Panc1 (cell line): Measurements from ENCODE around the gene UBTF. TPM values are rescaled to one million over a fixed set of nuclear protein-coding genes. Genes with fewer than 3 reads are reported as not detected.

Source experiments
- ATAC-seq: fragments of 200-7000 bp; cut with Tn5 transposase; 2 replicates; pipeline ENCODE4 v1.9.1; 2020; ENCODE audit warnings: mild to moderate bottlenecking, moderate library complexity
- BruUV-seq: library from RNA; stranded (reverse); fragments of 400-500 nt; replicated peaks from 2 replicates; lab custom pipeline; 2021; lab: Mats Ljungman, UMichigan
- CTCF ChIA-PET: fragments of 300-600 bp; sonication (Branson Sonifier 250); formaldehyde crosslinking; loops from one replicate; lab custom pipeline; 2022; ENCODE audit warnings: antibody characterized with exemption; lab: Charles Lee
- POLR2A ChIA-PET: fragments of 300-600 bp; sonication (Branson Sonifier 250); formaldehyde crosslinking; loops from one replicate; lab custom pipeline; 2022; ENCODE audit warnings: antibody characterized with exemption; lab: Charles Lee
- DNase-seq: peaks from one replicate; pipeline ENCODE4 v3.0.0-alpha.2; 2010; ENCODE audit warnings: low read depth, low spot score
- H3K27ac ChIP-seq: 2 replicates; pipeline ENCODE4 v1.5.1; 2011; ENCODE audit warnings: mild to moderate bottlenecking, low read length, inconsistent platforms
- H3K27me3 ChIP-seq: fragments of 200-500 bp; sonication (Bioruptor generic); 2 replicates; pipeline ENCODE4 v1.6.0; 2014; ENCODE audit warnings: low read length, inconsistent platforms; ENCODE audit not compliant: control insufficient read depth, insufficient read depth
- H3K36me3 ChIP-seq: fragments of 200-500 bp; sonication (Bioruptor generic); 2 replicates; pipeline ENCODE4 v1.5.1; 2014; ENCODE audit warnings: inconsistent platforms, mild to moderate bottlenecking, low read length, moderate library complexity; ENCODE audit not compliant: control insufficient read depth, insufficient read depth
- H3K4me1 ChIP-seq: 2 replicates; pipeline ENCODE4 v1.5.1; 2011; ENCODE audit warnings: inconsistent platforms, mild to moderate bottlenecking, low read length, moderate library complexity; ENCODE audit not compliant: control insufficient read depth, insufficient read depth
- H3K4me3 ChIP-seq, 2 experiments: 2 replicates each; pipeline ENCODE4 v1.5.1; 2011 to 2012; ENCODE audit warnings: low read depth in 2 of 2, low read length in 2 of 2, mild to moderate bottlenecking in 2 of 2, inconsistent platforms in 1 of 2, moderate library complexity in 1 of 2
- H3K9me3 ChIP-seq: fragments of 200-500 bp; sonication (Bioruptor generic); 2 replicates; pipeline ENCODE4 v1.5.1; 2014; ENCODE audit warnings: low read depth, mild to moderate bottlenecking, inconsistent platforms, low read length, moderate library complexity; ENCODE audit not compliant: control insufficient read depth, insufficient read depth
- POLR2AphosphoS5 ChIP-seq: IDR thresholded peaks from 2 replicates; pipeline ENCODE4 v1.6.1; 2012; ENCODE audit warnings: mild to moderate bottlenecking, low read depth, low read length, moderate library complexity
- SIN3A ChIP-seq: IDR thresholded peaks from 2 replicates; pipeline ENCODE4 v1.6.1; 2012; ENCODE audit warnings: low read depth, mild to moderate bottlenecking, low read length, moderate library complexity, borderline replicate concordance; ENCODE audit not compliant: insufficient read depth
- TCF7L2 ChIP-seq: IDR thresholded peaks from 2 replicates; pipeline ENCODE4 v1.6.1; 2011; ENCODE audit warnings: mild to moderate bottlenecking, low read depth, low read length, inconsistent platforms
- in situ Hi-C: cut with HindIII; loops from 2 replicates; pipeline ENCODE4 v1.10.0; 2016; ENCODE audit warnings: low sequenced_read_pairs, low pct_unique_long_range_greater_than_20kb
- intact Hi-C: fragments of 100-400 bp; cut with micrococcal nuclease; formaldehyde crosslinking; loops from one replicate; pipeline ENCODE4 v1.10.0; 2022; ENCODE audit not compliant: unreplicated experiment
- total RNA-seq: library from RNA; stranded (reverse); gene quantifications from one replicate; pipeline ENCODE4 v1.2.1, GENCODE V29; 2021; ENCODE audit not compliant: unreplicated experiment
- TF ChIP-seq, protein P1 (sequence below): fragments of 450-650 bp; IDR thresholded peaks from 2 replicates; pipeline ENCODE4 v1.5.1; 2017; ENCODE audit warnings: mild to moderate bottlenecking
- TF ChIP-seq, protein P2 (sequence below), 2 experiments: IDR thresholded peaks; 2 replicates each; pipeline ENCODE4 v1.6.1; 2011 to 2012; ENCODE audit warnings: low read depth in 2 of 2, control low read depth in 1 of 2, low read length in 1 of 2, mild to moderate bottlenecking in 1 of 2, moderate library complexity in 1 of 2; ENCODE audit not compliant: insufficient read depth in 1 of 2

The UBTF gene
- total RNA-seq, 1 experiment from 2014 or later: 116 TPM

DNA sequence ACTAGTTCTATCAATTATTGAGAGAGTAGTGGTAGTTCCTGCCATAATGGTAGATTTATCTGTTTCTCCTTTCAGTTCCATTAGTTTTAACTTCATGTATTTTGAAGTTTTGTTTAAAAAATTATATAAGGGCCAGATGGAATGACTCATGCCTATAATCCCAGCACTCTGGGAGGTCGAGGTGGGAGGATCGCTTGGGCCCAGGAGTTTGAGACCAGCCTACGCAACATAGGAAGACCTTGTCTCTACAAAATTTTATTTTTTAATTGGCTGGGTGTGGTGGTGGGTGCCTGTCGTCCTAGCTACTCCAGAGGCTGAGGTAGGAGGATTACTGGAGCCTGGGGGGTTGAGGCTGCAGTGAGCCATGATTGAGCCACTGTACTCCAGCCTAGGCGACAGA lies 14.1 kb upstream of the UBTF start:
- ChIA-PET POLR2A (no interaction called here), CTCF (no interaction called here)
- TF ChIP-seq POLR2AphosphoS5: no peak
- TF ChIP-seq, protein P1, sequence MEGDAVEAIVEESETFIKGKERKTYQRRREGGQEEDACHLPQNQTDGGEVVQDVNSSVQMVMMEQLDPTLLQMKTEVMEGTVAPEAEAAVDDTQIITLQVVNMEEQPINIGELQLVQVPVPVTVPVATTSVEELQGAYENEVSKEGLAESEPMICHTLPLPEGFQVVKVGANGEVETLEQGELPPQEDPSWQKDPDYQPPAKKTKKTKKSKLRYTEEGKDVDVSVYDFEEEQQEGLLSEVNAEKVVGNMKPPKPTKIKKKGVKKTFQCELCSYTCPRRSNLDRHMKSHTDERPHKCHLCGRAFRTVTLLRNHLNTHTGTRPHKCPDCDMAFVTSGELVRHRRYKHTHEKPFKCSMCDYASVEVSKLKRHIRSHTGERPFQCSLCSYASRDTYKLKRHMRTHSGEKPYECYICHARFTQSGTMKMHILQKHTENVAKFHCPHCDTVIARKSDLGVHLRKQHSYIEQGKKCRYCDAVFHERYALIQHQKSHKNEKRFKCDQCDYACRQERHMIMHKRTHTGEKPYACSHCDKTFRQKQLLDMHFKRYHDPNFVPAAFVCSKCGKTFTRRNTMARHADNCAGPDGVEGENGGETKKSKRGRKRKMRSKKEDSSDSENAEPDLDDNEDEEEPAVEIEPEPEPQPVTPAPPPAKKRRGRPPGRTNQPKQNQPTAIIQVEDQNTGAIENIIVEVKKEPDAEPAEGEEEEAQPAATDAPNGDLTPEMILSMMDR: no peak
- no peak for TF ChIP-seq SIN3A
- TF ChIP-seq TCF7L2: no peak
- H3K9me3 ChIP-seq: no peaks in the 10 kb centered on the region
- DNase-seq (no peak), ATAC-seq (no peak)
- no peaks in the 10 kb centered on the region for H3K36me3 ChIP-seq
- BruUV-seq: no TSS peak
- no peak overlapping the region for H3K4me3 ChIP-seq
- no peaks in the 10 kb centered on the region for H3K27me3 ChIP-seq
- no peaks in the 10 kb centered on the region for H3K4me1 ChIP-seq
- intact Hi-C loops (no loop called here), in situ Hi-C loops (no loop called here)
- no peak overlapping the region for H3K27ac ChIP-seq

DNA sequence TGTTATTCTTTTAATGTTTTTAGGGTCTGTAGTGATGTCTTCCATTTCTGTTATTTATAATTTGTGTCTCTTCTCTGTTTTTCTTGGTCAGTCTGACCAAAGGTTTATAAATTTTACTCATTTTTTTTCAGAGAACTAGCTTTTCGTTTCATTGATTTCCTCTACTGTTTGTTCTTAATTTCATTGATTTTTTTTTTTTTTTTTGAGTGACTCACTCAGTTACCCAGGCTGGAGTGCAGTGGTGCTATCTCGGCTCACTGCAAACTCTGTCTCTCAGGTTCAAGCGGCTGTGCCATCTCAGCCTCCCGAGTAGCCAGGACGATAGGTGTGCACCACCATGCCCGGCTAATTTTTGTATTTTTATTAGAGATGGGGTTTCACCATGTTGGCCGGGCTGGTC lies 12.6 kb upstream of the UBTF start:
- H3K4me3 ChIP-seq: no peak overlapping the region
- TF ChIP-seq POLR2AphosphoS5 (no peak), SIN3A (no peak), TCF7L2 (no peak)
- TF ChIP-seq, protein P2, sequence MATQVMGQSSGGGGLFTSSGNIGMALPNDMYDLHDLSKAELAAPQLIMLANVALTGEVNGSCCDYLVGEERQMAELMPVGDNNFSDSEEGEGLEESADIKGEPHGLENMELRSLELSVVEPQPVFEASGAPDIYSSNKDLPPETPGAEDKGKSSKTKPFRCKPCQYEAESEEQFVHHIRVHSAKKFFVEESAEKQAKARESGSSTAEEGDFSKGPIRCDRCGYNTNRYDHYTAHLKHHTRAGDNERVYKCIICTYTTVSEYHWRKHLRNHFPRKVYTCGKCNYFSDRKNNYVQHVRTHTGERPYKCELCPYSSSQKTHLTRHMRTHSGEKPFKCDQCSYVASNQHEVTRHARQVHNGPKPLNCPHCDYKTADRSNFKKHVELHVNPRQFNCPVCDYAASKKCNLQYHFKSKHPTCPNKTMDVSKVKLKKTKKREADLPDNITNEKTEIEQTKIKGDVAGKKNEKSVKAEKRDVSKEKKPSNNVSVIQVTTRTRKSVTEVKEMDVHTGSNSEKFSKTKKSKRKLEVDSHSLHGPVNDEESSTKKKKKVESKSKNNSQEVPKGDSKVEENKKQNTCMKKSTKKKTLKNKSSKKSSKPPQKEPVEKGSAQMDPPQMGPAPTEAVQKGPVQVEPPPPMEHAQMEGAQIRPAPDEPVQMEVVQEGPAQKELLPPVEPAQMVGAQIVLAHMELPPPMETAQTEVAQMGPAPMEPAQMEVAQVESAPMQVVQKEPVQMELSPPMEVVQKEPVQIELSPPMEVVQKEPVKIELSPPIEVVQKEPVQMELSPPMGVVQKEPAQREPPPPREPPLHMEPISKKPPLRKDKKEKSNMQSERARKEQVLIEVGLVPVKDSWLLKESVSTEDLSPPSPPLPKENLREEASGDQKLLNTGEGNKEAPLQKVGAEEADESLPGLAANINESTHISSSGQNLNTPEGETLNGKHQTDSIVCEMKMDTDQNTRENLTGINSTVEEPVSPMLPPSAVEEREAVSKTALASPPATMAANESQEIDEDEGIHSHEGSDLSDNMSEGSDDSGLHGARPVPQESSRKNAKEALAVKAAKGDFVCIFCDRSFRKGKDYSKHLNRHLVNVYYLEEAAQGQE (IDR thresholded peaks at IDR 0.05; ENCODE audit: insufficient read depth in 1 of 2, low read depth in 2 of 2, low read length in 1 of 2): no peak
- TF ChIP-seq, protein P1: no peak
- ChIA-PET POLR2A (no interaction called here), CTCF (no interaction called here)
- H3K27ac ChIP-seq: no peak overlapping the region
- no TSS peak for BruUV-seq
- no peaks in the 10 kb centered on the region for H3K4me1 ChIP-seq
- no peaks in the 10 kb centered on the region for H3K27me3 ChIP-seq
- H3K36me3 ChIP-seq: no peaks in the 10 kb centered on the region
- DNase-seq (no peak), ATAC-seq (no peak)
- in situ Hi-C loops: no loop called here
- no peaks in the 10 kb centered on the region for H3K9me3 ChIP-seq
- intact Hi-C loops: no loop called here
